ENCODE results near the gene GADD45A. TPM values are rescaled to one million over a fixed set of nuclear protein-coding genes. Genes with fewer than 3 reads are reported as not detected.

Gene GADD45A
- total and polyA plus RNA-seq, 7 experiments from 2014 or later = 7.0 to 70.4 (median 16.7) TPM

GRCh38 chr1:67719329-67720196 lies 34.6 kb downstream of the GADD45A start:
- Histone ChIP-seq H3K9me3 (ENCODE audit: control insufficient read depth in 2 of 3, low read length in 3 of 3) (no peaks in the 10 kb centered on the region), H3K27me3 (ENCODE audit: control insufficient read depth in 2 of 2, insufficient read depth in 2 of 2, low read length in 2 of 2) (no peaks in the 10 kb centered on the region), H3K27ac (ENCODE audit: low read depth, low read length) (no peak overlapping the region), H3K4me3 (ENCODE audit: low read length) (no peak overlapping the region), H3K36me3 (ENCODE audit: control insufficient read depth in 2 of 3, insufficient read depth in 3 of 3, low read length in 3 of 3) (no peaks in the 10 kb centered on the region), H3K4me1 (ENCODE audit: control insufficient read depth in 2 of 2, insufficient read depth in 2 of 2, low read length in 2 of 2) (no peaks in the 10 kb centered on the region)
- no peak for ATAC-seq
- CTCF ChIA-PET = interaction anchor here (0.7 kb wide), 1 partner anchor 1064 kb away, joined by 3 read pairs; no protein-coding TSS in a partner anchor
- no peak overlapping the region for H3K4me3 Mint-ChIP-seq
- no peaks in the 10 kb centered on the region for H3K9me3 Mint-ChIP-seq
- H3K27me3 Mint-ChIP-seq = peaks cover 0 to 4% (median 0%) of the 10 kb centered on the region in 5 donors
- H3K27ac Mint-ChIP-seq = no peak overlapping the region
- H3K4me1 Mint-ChIP-seq = no peaks in the 10 kb centered on the region
- intact Hi-C loops (cut with micrococcal nuclease) = no loop called here
- H3K36me3 Mint-ChIP-seq = no peaks in the 10 kb centered on the region
- POLR2A ChIA-PET = interaction anchor here (1.1 kb wide), 1 partner anchor 143 kb away, joined by 3 read pairs; no protein-coding TSS in a partner anchor
- DNase-seq = no peak

- Histone ChIP-seq H3K27ac (ENCODE audit: low read depth, low read length) (no peak overlapping the region), H3K4me3 (ENCODE audit: low read length) (no peak overlapping the region), H3K4me1 (ENCODE audit: control insufficient read depth in 2 of 2, insufficient read depth in 2 of 2, low read length in 2 of 2) (no peaks in the 10 kb centered on the region), H3K9me3 (ENCODE audit: control insufficient read depth in 2 of 3, low read length in 3 of 3) (no peaks in the 10 kb centered on the region), H3K27me3 (ENCODE audit: control insufficient read depth in 2 of 2, insufficient read depth in 2 of 2, low read length in 2 of 2) (no peaks in the 10 kb centered on the region), H3K36me3 (ENCODE audit: control insufficient read depth in 2 of 3, insufficient read depth in 3 of 3, low read length in 3 of 3) (no peaks in the 10 kb centered on the region)
- no peaks in the 10 kb centered on the region for H3K9me3 Mint-ChIP-seq
- POLR2A ChIA-PET = interaction anchor here (0.7 kb wide), 1 partner anchor 552 kb away, joined by 4 read pairs; no protein-coding TSS in a partner anchor
- peaks cover 0 to 2% (median 0%) of the 10 kb centered on the region in 7 donors for H3K4me1 Mint-ChIP-seq
- peaks cover 0 to 4% (median 0%) of the 10 kb centered on the region in 5 donors for H3K27me3 Mint-ChIP-seq
- intact Hi-C loops (cut with micrococcal nuclease) = no loop called here
- DNase-seq (no peak), ATAC-seq (no peak)
- H3K4me3 Mint-ChIP-seq = no peak overlapping the region
- CTCF ChIA-PET = no interaction called here
- H3K36me3 Mint-ChIP-seq = no peaks in the 10 kb centered on the region
- H3K27ac Mint-ChIP-seq = no peak overlapping the region
Measured at GRCh38 chr1:67721112-67721511, 36.1 kb downstream of the GADD45A start.

- POLR2A ChIA-PET = no interaction called here
- Histone ChIP-seq H3K27me3 (ENCODE audit: control insufficient read depth in 2 of 2, insufficient read depth in 2 of 2, low read length in 2 of 2) (no peaks in the 10 kb centered on the region), H3K4me3 (ENCODE audit: low read length) (no peak overlapping the region), H3K27ac (ENCODE audit: low read depth, low read length) (no peak overlapping the region), H3K36me3 (ENCODE audit: control insufficient read depth in 2 of 3, insufficient read depth in 3 of 3, low read length in 3 of 3) (no peaks in the 10 kb centered on the region), H3K4me1 (ENCODE audit: control insufficient read depth in 2 of 2, insufficient read depth in 2 of 2, low read length in 2 of 2) (no peaks in the 10 kb centered on the region), H3K9me3 (ENCODE audit: control insufficient read depth in 2 of 3, low read length in 3 of 3) (no peaks in the 10 kb centered on the region)
- DNase-seq (no peak), ATAC-seq (no peak)
- Mint-ChIP-seq H3K4me3 (no peak overlapping the region), H3K27me3 (peaks cover 0 to 4% (median 0%) of the 10 kb centered on the region in 5 donors), H3K9me3 (no peaks in the 10 kb centered on the region), H3K27ac (no peak overlapping the region), H3K36me3 (no peaks in the 10 kb centered on the region), H3K4me1 (peaks cover 0 to 5% (median 0%) of the 10 kb centered on the region in 7 donors)
- CTCF ChIA-PET = no interaction called here
- intact Hi-C loops (cut with micrococcal nuclease) = no loop called here
Measured at GRCh38 chr1:67721650-67722291, 36.8 kb downstream of the GADD45A start.

GRCh38 chr1:67722292-67722944 lies 37.4 kb downstream of the GADD45A start:
- intact Hi-C loops (cut with micrococcal nuclease) = no loop called here
- H3K27me3 Mint-ChIP-seq = peaks cover 0 to 4% (median 0%) of the 10 kb centered on the region in 5 donors
- H3K36me3 Mint-ChIP-seq = no peaks in the 10 kb centered on the region
- H3K4me3 Mint-ChIP-seq = no peak overlapping the region
- ChIA-PET POLR2A (interaction anchor here (0.6 kb wide), 1 partner anchor 558 kb away, joined by 3 read pairs; no protein-coding TSS in a partner anchor), CTCF (no interaction called here)
- H3K4me3 ChIP-seq (ENCODE audit: low read length) = no peak overlapping the region
- H3K4me1 ChIP-seq (ENCODE audit: control insufficient read depth in 2 of 2, insufficient read depth in 2 of 2, low read length in 2 of 2) = no peaks in the 10 kb centered on the region
- ATAC-seq (no peak), DNase-seq (no peak)
- no peaks in the 10 kb centered on the region for H3K27me3 ChIP-seq (ENCODE audit: control insufficient read depth in 2 of 2, insufficient read depth in 2 of 2, low read length in 2 of 2)
- peaks cover 0 to 5% (median 0%) of the 10 kb centered on the region in 7 donors for H3K4me1 Mint-ChIP-seq
- no peaks in the 10 kb centered on the region for H3K9me3 Mint-ChIP-seq
- no peaks in the 10 kb centered on the region for H3K9me3 ChIP-seq (ENCODE audit: control insufficient read depth in 2 of 3, low read length in 3 of 3)
- no peaks in the 10 kb centered on the region for H3K36me3 ChIP-seq (ENCODE audit: control insufficient read depth in 2 of 3, insufficient read depth in 3 of 3, low read length in 3 of 3)
- H3K27ac Mint-ChIP-seq = no peak overlapping the region
- no peak overlapping the region for H3K27ac ChIP-seq (ENCODE audit: low read depth, low read length)

- Histone ChIP-seq H3K9me3 (ENCODE audit: control insufficient read depth in 2 of 3, low read length in 3 of 3) (no peaks in the 10 kb centered on the region), H3K4me1 (ENCODE audit: control insufficient read depth in 2 of 2, insufficient read depth in 2 of 2, low read length in 2 of 2) (no peaks in the 10 kb centered on the region), H3K36me3 (ENCODE audit: control insufficient read depth in 2 of 3, insufficient read depth in 3 of 3, low read length in 3 of 3) (no peaks in the 10 kb centered on the region), H3K4me3 (ENCODE audit: low read length) (no peak overlapping the region), H3K27ac (ENCODE audit: low read depth, low read length) (no peak overlapping the region), H3K27me3 (ENCODE audit: control insufficient read depth in 2 of 2, insufficient read depth in 2 of 2, low read length in 2 of 2) (no peaks in the 10 kb centered on the region)
- ChIA-PET POLR2A (interaction anchor here (0.6 kb wide), 1 partner anchor 558 kb away, joined by 3 read pairs; no protein-coding TSS in a partner anchor), CTCF (no interaction called here)
- H3K9me3 Mint-ChIP-seq = no peaks in the 10 kb centered on the region
- no peak overlapping the region for H3K27ac Mint-ChIP-seq
- peaks cover 0 to 4% (median 0%) of the 10 kb centered on the region in 5 donors for H3K27me3 Mint-ChIP-seq
- DNase-seq (no peak), ATAC-seq (no peak)
- no peak overlapping the region for H3K4me3 Mint-ChIP-seq
- intact Hi-C loops (cut with micrococcal nuclease) = no loop called here
- H3K4me1 Mint-ChIP-seq = peaks cover 0 to 5% (median 0%) of the 10 kb centered on the region in 7 donors
- H3K36me3 Mint-ChIP-seq = no peaks in the 10 kb centered on the region
Measured at GRCh38 chr1:67723126-67723525, 38.1 kb downstream of the GADD45A start.

GRCh38 chr1:67723620-67724019 lies 38.6 kb downstream of the GADD45A start:
- POLR2A ChIA-PET = no interaction called here

More at GRCh38 chr1:67723620-67724019, 38.6 kb downstream of the GADD45A start:
- Mint-ChIP-seq H3K27ac (no peak overlapping the region), H3K36me3 (no peaks in the 10 kb centered on the region), H3K4me3 (no peak overlapping the region), H3K27me3 (peaks cover 0 to 4% (median 0%) of the 10 kb centered on the region in 5 donors), H3K4me1 (peaks cover 0 to 5% (median 0%) of the 10 kb centered on the region in 7 donors), H3K9me3 (no peaks in the 10 kb centered on the region)
- intact Hi-C loops (cut with micrococcal nuclease) = no loop called here
- Histone ChIP-seq H3K4me1 (ENCODE audit: control insufficient read depth in 2 of 2, insufficient read depth in 2 of 2, low read length in 2 of 2) (no peaks in the 10 kb centered on the region), H3K27ac (ENCODE audit: low read depth, low read length) (no peak overlapping the region), H3K4me3 (ENCODE audit: low read length) (no peak overlapping the region), H3K27me3 (ENCODE audit: control insufficient read depth in 2 of 2, insufficient read depth in 2 of 2, low read length in 2 of 2) (no peaks in the 10 kb centered on the region), H3K36me3 (ENCODE audit: control insufficient read depth in 2 of 3, insufficient read depth in 3 of 3, low read length in 3 of 3) (no peaks in the 10 kb centered on the region), H3K9me3 (ENCODE audit: control insufficient read depth in 2 of 3, low read length in 3 of 3) (no peaks in the 10 kb centered on the region)
- CTCF ChIA-PET = interaction anchor here (1.0 kb wide), 1 partner anchor 22 kb away, joined by 3 read pairs; no protein-coding TSS in a partner anchor
- DNase-seq = no peak
- peak; percentile 70 for ATAC-seq
